ENCODE results near the gene FABP3.

FABP3 gene

DNA sequence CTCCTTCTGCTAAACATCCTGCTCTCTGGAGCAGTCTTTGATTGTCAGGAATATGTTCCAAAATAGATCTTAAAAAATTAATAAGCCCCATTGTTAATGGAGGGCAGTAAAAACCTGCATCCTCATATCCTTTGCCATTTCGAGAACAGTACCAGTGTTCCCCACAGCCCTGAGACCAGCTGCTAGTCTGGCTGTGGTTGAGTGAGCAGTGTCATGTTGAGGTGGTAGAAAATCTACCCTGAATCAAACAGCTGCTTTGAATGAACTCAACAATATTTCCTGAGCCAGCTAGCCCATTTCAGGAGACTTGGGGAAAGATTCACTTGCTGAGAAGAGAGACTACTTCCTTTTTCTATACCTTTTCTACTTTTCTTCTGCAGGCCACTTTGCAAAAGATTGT lies 24.4 kb downstream of the FABP3 start:
- no peaks in the 10 kb centered on the region for H3K79me2 ChIP-seq (ENCODE audit: insufficient read depth, low read depth)
- no peak overlapping the region for H3K9ac ChIP-seq
- H3K27me3 ChIP-seq (ENCODE audit: insufficient read depth, low read depth) = no peaks in the 10 kb centered on the region
- H3K4me2 ChIP-seq = no peak overlapping the region
- H3K36me3 ChIP-seq (ENCODE audit: insufficient read depth) = no peaks in the 10 kb centered on the region
- H3K4me1 ChIP-seq (ENCODE audit: low read depth, poor library complexity, severe bottlenecking) = no peaks in the 10 kb centered on the region
- H3K27ac ChIP-seq = no peak overlapping the region
- no peak overlapping the region for H3K4me3 ChIP-seq (IDR thresholded peaks at IDR 0.05; ENCODE audit: insufficient read depth, low read depth, low read length)
- H4K20me1 ChIP-seq (ENCODE audit: insufficient read depth) = no peaks in the 10 kb centered on the region
- TF ChIP-seq, protein P1, sequence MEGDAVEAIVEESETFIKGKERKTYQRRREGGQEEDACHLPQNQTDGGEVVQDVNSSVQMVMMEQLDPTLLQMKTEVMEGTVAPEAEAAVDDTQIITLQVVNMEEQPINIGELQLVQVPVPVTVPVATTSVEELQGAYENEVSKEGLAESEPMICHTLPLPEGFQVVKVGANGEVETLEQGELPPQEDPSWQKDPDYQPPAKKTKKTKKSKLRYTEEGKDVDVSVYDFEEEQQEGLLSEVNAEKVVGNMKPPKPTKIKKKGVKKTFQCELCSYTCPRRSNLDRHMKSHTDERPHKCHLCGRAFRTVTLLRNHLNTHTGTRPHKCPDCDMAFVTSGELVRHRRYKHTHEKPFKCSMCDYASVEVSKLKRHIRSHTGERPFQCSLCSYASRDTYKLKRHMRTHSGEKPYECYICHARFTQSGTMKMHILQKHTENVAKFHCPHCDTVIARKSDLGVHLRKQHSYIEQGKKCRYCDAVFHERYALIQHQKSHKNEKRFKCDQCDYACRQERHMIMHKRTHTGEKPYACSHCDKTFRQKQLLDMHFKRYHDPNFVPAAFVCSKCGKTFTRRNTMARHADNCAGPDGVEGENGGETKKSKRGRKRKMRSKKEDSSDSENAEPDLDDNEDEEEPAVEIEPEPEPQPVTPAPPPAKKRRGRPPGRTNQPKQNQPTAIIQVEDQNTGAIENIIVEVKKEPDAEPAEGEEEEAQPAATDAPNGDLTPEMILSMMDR (conservative IDR thresholded peaks at IDR 0.05; ENCODE audit: low read depth, low read length) = no peak
- no peak overlapping the region for H2AFZ ChIP-seq (ENCODE audit: low read depth)

DNA sequence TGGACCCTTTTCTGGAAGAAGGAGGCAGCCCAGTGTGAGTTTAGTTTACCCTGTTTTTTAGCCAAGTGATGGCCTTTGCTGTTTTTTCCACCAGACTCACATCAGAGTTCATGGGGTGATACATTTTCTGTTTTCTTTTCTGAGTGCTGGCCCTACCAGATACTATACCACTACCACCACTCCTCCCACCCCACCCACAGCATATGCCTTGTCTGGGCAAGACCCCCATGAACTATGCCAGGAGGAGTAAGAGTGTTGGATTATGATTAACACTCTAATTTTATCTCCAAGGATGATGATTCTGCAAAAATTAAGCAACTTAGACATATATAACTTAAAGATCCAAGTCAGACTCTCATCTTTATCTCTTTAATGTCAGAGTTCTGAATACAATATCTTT lies 26.1 kb downstream of the FABP3 start:
- Histone ChIP-seq H3K4me2 (no peak overlapping the region), H3K4me1 (ENCODE audit: low read depth, poor library complexity, severe bottlenecking) (no peaks in the 10 kb centered on the region), H3K79me2 (ENCODE audit: insufficient read depth, low read depth) (no peaks in the 10 kb centered on the region), H4K20me1 (ENCODE audit: insufficient read depth) (no peaks in the 10 kb centered on the region), H3K36me3 (ENCODE audit: insufficient read depth) (no peaks in the 10 kb centered on the region), H3K27ac (no peak overlapping the region), H2AFZ (ENCODE audit: low read depth) (no peak overlapping the region), H3K9ac (no peak overlapping the region), H3K4me3 (IDR thresholded peaks at IDR 0.05; ENCODE audit: insufficient read depth, low read depth, low read length) (no peak overlapping the region), H3K27me3 (ENCODE audit: insufficient read depth, low read depth) (no peaks in the 10 kb centered on the region)
- TF ChIP-seq, protein P1 (conservative IDR thresholded peaks at IDR 0.05; ENCODE audit: low read depth, low read length) = no peak

DNA sequence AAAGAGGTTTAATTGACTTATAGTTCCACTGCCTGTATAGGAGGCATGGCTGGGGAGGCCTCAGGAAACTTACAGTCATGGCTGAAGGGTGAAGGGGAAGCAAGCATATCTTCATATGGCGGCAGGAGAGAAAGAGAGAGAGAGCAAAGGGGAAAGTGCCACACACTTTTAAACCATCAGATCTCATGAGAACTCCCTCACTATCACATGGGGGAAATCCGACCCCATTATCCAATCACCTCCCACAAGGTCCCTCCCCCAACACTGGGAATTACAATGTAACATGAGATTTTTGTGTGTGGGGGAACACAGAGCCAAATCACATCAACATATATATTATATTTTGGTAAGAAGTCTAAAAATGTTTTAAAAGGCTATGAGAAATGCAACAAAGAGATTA lies 27.2 kb downstream of the FABP3 start:
- H3K36me3 ChIP-seq (ENCODE audit: insufficient read depth) = no peaks in the 10 kb centered on the region

DNA sequence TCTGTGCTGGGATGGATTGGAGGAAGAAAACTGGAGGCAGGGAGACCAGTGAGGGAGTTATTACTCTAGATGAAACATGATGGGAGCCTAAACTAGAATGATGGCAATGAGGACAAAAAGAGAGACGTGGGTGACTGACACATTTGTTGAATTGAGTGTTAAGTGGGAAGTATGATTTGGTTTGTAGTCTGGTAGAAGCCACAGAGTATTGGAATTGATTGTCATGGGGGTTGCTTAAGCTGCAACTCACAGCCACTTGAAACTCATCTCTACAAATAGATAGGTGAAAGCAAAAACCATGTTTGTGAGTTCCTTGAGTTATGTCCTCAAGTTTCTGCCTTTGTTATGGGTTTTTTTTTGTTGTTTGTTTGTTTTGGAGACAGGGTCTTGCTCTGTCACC lies 28.4 kb downstream of the FABP3 start:
- Histone ChIP-seq H2AFZ (ENCODE audit: low read depth) (no peak overlapping the region), H3K4me3 (IDR thresholded peaks at IDR 0.05; ENCODE audit: insufficient read depth, low read depth, low read length) (no peak overlapping the region), H3K27ac (no peak overlapping the region), H3K27me3 (ENCODE audit: insufficient read depth, low read depth) (no peaks in the 10 kb centered on the region), H3K36me3 (ENCODE audit: insufficient read depth) (no peaks in the 10 kb centered on the region), H3K4me1 (ENCODE audit: low read depth, poor library complexity, severe bottlenecking) (peaks cover 3% of the 10 kb centered on the region), H4K20me1 (ENCODE audit: insufficient read depth) (no peaks in the 10 kb centered on the region), H3K4me2 (no peak overlapping the region), H3K79me2 (ENCODE audit: insufficient read depth, low read depth) (no peaks in the 10 kb centered on the region), H3K9ac (no peak overlapping the region)
- TF ChIP-seq, protein P1 (conservative IDR thresholded peaks at IDR 0.05; ENCODE audit: low read depth, low read length) = no peak

More for the DNA sequence above, 27.2 kb downstream of the FABP3 start:
- Histone ChIP-seq H3K27me3 (ENCODE audit: insufficient read depth, low read depth) (no peaks in the 10 kb centered on the region), H3K79me2 (ENCODE audit: insufficient read depth, low read depth) (no peaks in the 10 kb centered on the region), H4K20me1 (ENCODE audit: insufficient read depth) (no peaks in the 10 kb centered on the region), H3K9ac (no peak overlapping the region), H3K4me2 (no peak overlapping the region), H3K4me3 (IDR thresholded peaks at IDR 0.05; ENCODE audit: insufficient read depth, low read depth, low read length) (no peak overlapping the region), H2AFZ (ENCODE audit: low read depth) (no peak overlapping the region), H3K27ac (no peak overlapping the region), H3K4me1 (ENCODE audit: low read depth, poor library complexity, severe bottlenecking) (peaks cover 2% of the 10 kb centered on the region)
- TF ChIP-seq, protein P1 (conservative IDR thresholded peaks at IDR 0.05; ENCODE audit: low read depth, low read length) = no peak

Measured in KMS-11 (cell line).